ENCODE measurements around the gene DCAF16.

Gene DCAF16

GRCh38 chr4:17823871-17824669 is 13.5 kb upstream of the DCAF16 start:
- no peak for TF ChIP-seq CREB1 (IDR thresholded peaks at IDR 0.05; ENCODE audit: low read depth)
- no peak for TF ChIP-seq YY1 (IDR thresholded peaks at IDR 0.05; ENCODE audit: low read depth)
- no peak for TF ChIP-seq TEAD4 (IDR thresholded peaks at IDR 0.05)
- TF ChIP-seq ZBTB7A (IDR thresholded peaks at IDR 0.05; ENCODE audit: low read depth), result no peak
- TF ChIP-seq CEBPB (IDR thresholded peaks at IDR 0.05), result no peak
- no peak for TF ChIP-seq USF1 (IDR thresholded peaks at IDR 0.05)
- no peak for TF ChIP-seq NFIC (IDR thresholded peaks at IDR 0.05)
- no peak for TF ChIP-seq REST (IDR thresholded peaks at IDR 0.05; ENCODE audit: low read depth)
- TF ChIP-seq FOXM1 (IDR thresholded peaks at IDR 0.05; ENCODE audit: borderline replicate concordance, low read depth), result no peak
- no peak for TF ChIP-seq MAX (IDR thresholded peaks at IDR 0.05)
- no peak for TF ChIP-seq TAF1 (IDR thresholded peaks at IDR 0.05; ENCODE audit: low read depth)
- TF ChIP-seq RAD21 (IDR thresholded peaks at IDR 0.05; ENCODE audit: low read depth), result no peak
- no peak for TF ChIP-seq TCF12 (IDR thresholded peaks at IDR 0.05; ENCODE audit: low read depth)
- no peak for TF ChIP-seq EP300 (IDR thresholded peaks at IDR 0.05; ENCODE audit: borderline replicate concordance)
- TF ChIP-seq EGR1 (IDR thresholded peaks at IDR 0.05), result no peak

- TF ChIP-seq ZBTB7A (IDR thresholded peaks at IDR 0.05; ENCODE audit: low read depth) (no peak), RAD21 (IDR thresholded peaks at IDR 0.05; ENCODE audit: low read depth) (peak; percentile 26; the same call in 1 of the 2 replicates), FOXM1 (IDR thresholded peaks at IDR 0.05; ENCODE audit: borderline replicate concordance, low read depth) (no peak)
These were observed 6.5 kb upstream of the DCAF16 start for GRCh38 chr4:17817027-17817426.

- TF ChIP-seq EP300 (IDR thresholded peaks at IDR 0.05; ENCODE audit: borderline replicate concordance) (no peak), TAF1 (IDR thresholded peaks at IDR 0.05; ENCODE audit: low read depth) (no peak), TCF12 (IDR thresholded peaks at IDR 0.05; ENCODE audit: low read depth) (no peak), RAD21 (IDR thresholded peaks at IDR 0.05; ENCODE audit: low read depth) (no peak), TEAD4 (IDR thresholded peaks at IDR 0.05) (no peak), CREB1 (IDR thresholded peaks at IDR 0.05; ENCODE audit: low read depth) (no peak), NFIC (IDR thresholded peaks at IDR 0.05) (no peak), FOXM1 (IDR thresholded peaks at IDR 0.05; ENCODE audit: borderline replicate concordance, low read depth) (no peak), MAX (IDR thresholded peaks at IDR 0.05) (no peak), REST (IDR thresholded peaks at IDR 0.05; ENCODE audit: low read depth) (no peak), YY1 (IDR thresholded peaks at IDR 0.05; ENCODE audit: low read depth) (no peak), ZBTB7A (IDR thresholded peaks at IDR 0.05; ENCODE audit: low read depth) (no peak), USF1 (IDR thresholded peaks at IDR 0.05) (no peak), CEBPB (IDR thresholded peaks at IDR 0.05) (no peak), EGR1 (IDR thresholded peaks at IDR 0.05) (no peak)
These were observed 5.6 kb upstream of the DCAF16 start for GRCh38 chr4:17816142-17816541.

- TF ChIP-seq MAX (IDR thresholded peaks at IDR 0.05) (no peak), CREB1 (IDR thresholded peaks at IDR 0.05; ENCODE audit: low read depth) (no peak), FOXM1 (IDR thresholded peaks at IDR 0.05; ENCODE audit: borderline replicate concordance, low read depth) (no peak), YY1 (IDR thresholded peaks at IDR 0.05; ENCODE audit: low read depth) (no peak), CEBPB (IDR thresholded peaks at IDR 0.05) (no peak), EP300 (IDR thresholded peaks at IDR 0.05; ENCODE audit: borderline replicate concordance) (no peak), RAD21 (IDR thresholded peaks at IDR 0.05; ENCODE audit: low read depth) (no peak), TEAD4 (IDR thresholded peaks at IDR 0.05) (no peak), NFIC (IDR thresholded peaks at IDR 0.05) (no peak), ZBTB7A (IDR thresholded peaks at IDR 0.05; ENCODE audit: low read depth) (no peak), USF1 (IDR thresholded peaks at IDR 0.05) (no peak), TCF12 (IDR thresholded peaks at IDR 0.05; ENCODE audit: low read depth) (no peak), TAF1 (IDR thresholded peaks at IDR 0.05; ENCODE audit: low read depth) (no peak), EGR1 (IDR thresholded peaks at IDR 0.05) (no peak), REST (IDR thresholded peaks at IDR 0.05; ENCODE audit: low read depth) (no peak)
These were observed 3.6 kb upstream of the DCAF16 start for GRCh38 chr4:17814140-17814539.
